ENCODE results near the gene SGIP1. TPM values are rescaled to one million over a fixed set of nuclear protein-coding genes. Genes with fewer than 3 reads are reported as not detected.
A peak's percentile ranks its signal among the peaks of the same experiment; 100 is the strongest.

The SGIP1 gene
- total and polyA plus RNA-seq, 2 of the 4 experiments (the other 2 are of a cell fraction): 27.1 to 42.7 TPM

GRCh38 chr1:66598670-66599069 lies 64.7 kb downstream of the SGIP1 start:
- Histone ChIP-seq H3K4me2 (ENCODE audit: low read depth, low read length) (no peak overlapping the region; the same call in 1 of the 2 replicates), H3K9ac (ENCODE audit: low read depth, low read length) (no peak overlapping the region), H4K20me1 (ENCODE audit: insufficient read depth, low read length) (peaks cover 10% of the 10 kb centered on the region; the same call in 1 of the 2 replicates), H2BK20ac (ENCODE audit: low read depth, low read length) (peak overlapping the region; percentile 87), H2BK5ac (ENCODE audit: low read depth, low read length, poor library complexity, severe bottlenecking) (peak overlapping the region; percentile 88), H3K36me3 (ENCODE audit: control insufficient read depth, insufficient read depth, low read length) (peaks cover 26% of the 10 kb centered on the region), H2AK9ac (replicated peaks; ENCODE audit: low read depth, low read length, poor library complexity) (peak overlapping the region; percentile 77), H3K4me1 (ENCODE audit: control insufficient read depth, insufficient read depth, low read length) (peaks cover 10% of the 10 kb centered on the region), H3K27ac (ENCODE audit: insufficient read depth, low read length) (peak overlapping the region; percentile 88), H3K79me1 (ENCODE audit: low read depth in 1 of 2, low read length in 2 of 2) (peaks cover 29 to 65% of the 10 kb centered on the region in 2 experiments), H3K56ac (ENCODE audit: extremely low read depth, insufficient read depth, low read length) (peak overlapping the region; percentile 2; the same call in 1 of the 2 replicates), H3K27me3 (ENCODE audit: control insufficient read depth, insufficient read depth, low read length) (no peaks in the 10 kb centered on the region), H3K4ac (ENCODE audit: low read depth, low read length) (peak overlapping the region; percentile 83), H3K4me3 (ENCODE audit: insufficient read depth, low read depth, low read length) (no peak overlapping the region), H2AK5ac (ENCODE audit: low read depth, low read length) (peak overlapping the region; percentile 91), H3K18ac (ENCODE audit: low read depth, low read length) (peak overlapping the region; percentile 53), H3K14ac (replicated peaks; ENCODE audit: low read depth, low read length) (peak overlapping the region; percentile 77), H4K91ac (ENCODE audit: insufficient read depth, low read depth, low read length) (peak overlapping the region; percentile 80), H3K9me3 (ENCODE audit: control insufficient read depth, insufficient read depth, low read length) (no peaks in the 10 kb centered on the region), H2BK15ac (ENCODE audit: low read depth, low read length) (peak overlapping the region; percentile 54; the same call in 1 of the 3 replicates), H2AFZ (replicated peaks; ENCODE audit: low read length, poor library complexity) (peak overlapping the region; percentile 55), H3K23ac (ENCODE audit: low read depth, low read length) (peak overlapping the region; percentile 85; the same call in 1 of the 2 replicates), H4K8ac (ENCODE audit: low read depth in 2 of 2, low read length in 2 of 2) (peak overlapping the region; percentile 12 to 85; a peak in 3 of 4 replicates), H2BK120ac (ENCODE audit: low read depth, low read length) (peak overlapping the region; percentile 92), H4K5ac (ENCODE audit: low read depth, low read length) (peak overlapping the region; percentile 51; the same call in 1 of the 2 replicates), H3K9me1 (ENCODE audit: insufficient read depth, low read length) (peaks cover 10% of the 10 kb centered on the region)
- ChIA-PET CTCF (no interaction called here), POLR2A (ENCODE audit: unreplicated experiment) (no interaction called here)
- in situ Hi-C loops (cut with MboI; ENCODE audit: low sequenced_read_pairs): no loop called here
- TF ChIP-seq MXI1 (IDR thresholded peaks at IDR 0.05; ENCODE audit: borderline replicate concordance, low read depth, low read length) (no peak), CEBPB (IDR thresholded peaks at IDR 0.05; ENCODE audit: low read depth, low read length) (peak; percentile 65; the same call in 1 of the 2 replicates), FOS (IDR thresholded peaks at IDR 0.05; ENCODE audit: low read depth, low read length) (peak; percentile 15; the same call in 1 of the 2 replicates)
- intact Hi-C loops (cut with micrococcal nuclease): no loop called here
- DNase-seq (peak; percentile 88), ATAC-seq (ENCODE audit: low read depth) (peak; percentile 85)
- dilution Hi-C loops (cut with HindIII; ENCODE audit: low sequenced_read_pairs, unreplicated experiment): no loop called here
- BruUV-seq (replicated peaks): no TSS peak
- no CpG with 5 or more reads among the region's 6 CpGs for WGBS, 2 experiments (ENCODE audit: extremely low coverage in 2 of 2, insufficient read length in 1 of 2)

Measured in IMR-90 (cell line).